NCI-H1092 treated with DMSO at 0.1 percent for 48 hours (cell line): Measurements from ENCODE around the gene C2CD4C.
"Not testable (repeated sequence)": the region's sequence is repeated elsewhere in the genome, so short reads cannot be mapped to it uniquely, and the experiment has no call there.

Experiments
- DNase-seq: peaks from one replicate; lab custom pipeline; 2025; lab: John Stamatoyannopoulos, UW

Gene C2CD4C

DNA sequence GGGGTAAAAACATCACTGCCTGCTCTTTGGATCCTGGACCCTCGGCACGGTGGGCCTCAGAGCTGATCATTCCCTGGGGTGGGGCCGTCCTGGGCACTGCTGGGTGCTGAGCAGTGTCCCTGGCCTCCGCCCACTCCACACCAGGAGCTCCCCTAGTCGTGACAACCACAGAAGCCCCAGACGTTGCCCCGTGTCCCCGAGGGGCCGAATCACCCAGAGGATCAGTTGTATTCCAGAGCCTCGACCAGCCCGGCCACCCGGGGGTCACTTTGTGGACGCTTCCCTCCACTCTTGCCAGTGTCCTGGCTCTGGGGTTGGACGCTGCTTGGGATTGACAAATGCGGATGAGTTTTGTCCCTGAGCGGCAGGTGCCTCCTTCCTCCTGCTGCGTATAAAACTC is 10.2 kb downstream of the C2CD4C start:
- no peak for DNase-seq

GRCh38 chr19:397941-398706 is 10.8 kb downstream of the C2CD4C start:
- DNase-seq = no peak

GRCh38 chr19:397321-397720 is 11.6 kb downstream of the C2CD4C start:
- no peak for DNase-seq

GRCh38 chr19:395467-395866 is 13.5 kb downstream of the C2CD4C start:
- no peak for DNase-seq

- not testable (repeated sequence) for DNase-seq
Observed at GRCh38 chr19:394857-395256, 14.1 kb downstream of the C2CD4C start.

GRCh38 chr19:393560-393959 is 15.4 kb downstream of the C2CD4C start:
- not testable (repeated sequence) for DNase-seq

- no peak for DNase-seq
Observed at GRCh38 chr19:392375-392970, 16.5 kb downstream of the C2CD4C start.

DNA sequence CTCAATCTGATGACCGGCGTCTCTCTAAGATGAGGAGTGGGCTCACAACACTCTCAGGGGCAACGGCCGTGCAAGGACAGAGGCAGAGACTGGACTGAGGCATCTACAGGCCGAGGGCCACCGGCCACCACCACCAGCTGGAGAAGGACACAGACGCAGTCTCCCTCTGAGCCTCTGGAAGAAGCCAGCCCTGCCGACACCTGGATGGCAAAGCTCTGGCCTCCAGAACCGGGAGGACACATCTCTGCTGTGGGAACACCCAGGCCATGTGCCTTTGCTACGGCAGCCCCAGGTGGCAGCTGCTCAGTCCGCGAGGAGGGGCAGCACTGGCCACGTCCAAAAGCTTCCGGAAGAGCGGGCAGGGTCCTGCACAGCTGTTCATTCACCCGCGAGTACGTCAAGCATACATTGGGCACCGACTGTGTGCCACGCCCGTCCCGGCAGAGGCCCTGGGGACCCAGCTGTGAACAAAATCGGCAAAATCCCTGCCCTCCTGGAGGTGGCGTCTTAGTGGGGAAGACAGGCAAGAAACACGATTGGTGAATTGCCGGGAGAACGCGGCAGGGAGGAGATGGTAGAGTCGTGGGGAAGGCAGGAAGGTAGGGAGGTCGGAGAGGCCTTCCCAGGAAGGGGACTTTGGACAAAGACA is 17.1 kb downstream of the C2CD4C start:
- no peak for DNase-seq

DNA sequence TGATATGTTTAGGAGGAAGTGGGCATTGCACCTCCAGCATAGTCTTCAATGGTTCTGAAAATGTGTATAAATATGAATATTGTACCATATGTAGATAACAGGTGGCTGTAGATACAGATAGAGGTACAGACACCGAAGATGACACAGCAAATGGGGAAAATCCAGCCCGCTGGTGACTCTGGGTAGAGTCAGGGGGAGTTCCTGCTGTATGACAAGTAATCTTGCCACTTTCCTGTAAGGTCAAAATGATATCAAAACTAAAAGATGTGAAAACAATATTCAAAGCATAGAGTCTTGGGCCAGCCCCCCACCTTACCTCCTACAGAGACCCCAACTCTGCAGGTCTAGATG is 17.8 kb downstream of the C2CD4C start:
- DNase-seq = no peak

GRCh38 chr19:390386-391206 is 18.4 kb downstream of the C2CD4C start:
- DNase-seq = no peak

- no peak for DNase-seq
Observed at GRCh38 chr19:389935-390289, 19.0 kb downstream of the C2CD4C start.

GRCh38 chr19:389255-389934 is 19.6 kb downstream of the C2CD4C start:
- DNase-seq = no peak

DNA sequence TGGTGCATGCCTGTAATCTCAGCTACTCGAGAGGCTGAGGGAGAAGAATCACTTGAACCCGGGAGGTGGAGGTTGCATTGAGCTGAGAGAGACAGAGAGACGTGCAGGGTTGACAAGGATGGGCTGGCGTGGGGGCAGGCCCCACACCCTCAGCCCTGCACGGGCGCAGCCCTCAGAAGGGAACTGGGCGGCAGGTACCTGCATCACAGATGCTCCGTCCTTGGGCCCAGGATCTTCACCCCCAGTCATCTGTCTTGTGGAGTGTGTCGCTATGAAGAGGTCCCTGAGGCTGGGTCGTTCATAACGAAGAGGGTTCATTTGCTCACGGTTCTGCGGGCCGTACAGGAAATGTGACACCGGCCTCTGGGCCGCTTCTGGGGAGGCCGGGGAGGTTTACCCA is 20.3 kb downstream of the C2CD4C start:
- no peak for DNase-seq

DNA sequence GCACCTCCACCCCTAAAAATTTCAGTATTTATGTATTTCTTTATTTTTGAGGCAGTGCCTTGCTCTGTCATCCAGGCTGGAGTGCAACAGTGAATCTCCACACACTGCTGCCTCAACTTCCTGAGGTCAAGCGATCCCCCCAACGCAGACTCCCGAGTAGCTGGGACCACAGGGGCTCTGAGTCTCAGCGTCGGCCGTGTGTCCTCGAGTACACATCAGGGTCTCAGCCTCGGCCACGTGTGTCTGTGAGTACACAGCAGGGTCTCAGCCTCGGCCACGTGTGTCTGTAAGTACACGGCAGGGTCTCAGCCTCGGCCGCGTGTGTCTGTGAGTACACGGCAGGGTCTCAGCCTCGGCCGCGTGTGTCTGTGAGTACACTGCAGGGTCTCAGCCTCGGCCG is 21.2 kb downstream of the C2CD4C start:
- no peak for DNase-seq

DNA sequence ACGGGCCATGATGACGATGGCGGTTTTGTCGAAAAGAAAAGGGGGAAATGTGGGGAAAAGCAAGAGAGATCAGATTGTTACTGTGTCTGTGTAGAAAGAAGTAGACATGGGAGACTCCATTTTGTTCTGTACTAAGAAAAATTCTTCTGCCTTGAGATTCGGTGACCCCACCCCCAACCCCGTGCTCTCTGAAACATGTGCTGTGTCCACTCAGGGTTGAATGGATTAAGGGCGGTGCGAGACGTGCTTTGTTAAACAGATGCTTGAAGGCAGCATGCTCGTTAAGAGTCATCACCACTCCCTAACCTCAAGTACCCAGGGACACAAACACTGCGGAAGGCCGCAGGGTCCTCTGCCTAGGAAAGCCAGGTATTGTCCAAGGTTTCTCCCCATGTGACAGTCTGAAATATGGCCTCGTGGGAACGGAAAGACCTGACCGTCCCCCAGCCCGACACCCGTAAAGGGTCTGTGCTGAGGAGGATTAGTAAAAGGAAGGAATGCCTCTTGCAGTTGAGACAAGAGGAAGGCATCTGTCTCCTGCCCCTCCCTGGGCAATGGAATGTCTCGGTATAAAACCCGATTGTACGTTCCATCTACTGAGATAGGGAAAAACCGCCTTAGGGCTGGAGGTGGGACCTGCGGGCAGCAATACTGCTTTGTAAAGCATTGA is 22.2 kb downstream of the C2CD4C start:
- not testable (repeated sequence) for DNase-seq

- not testable (repeated sequence) for DNase-seq
Observed at GRCh38 chr19:386189-386588, 22.8 kb downstream of the C2CD4C start.

- no peak for DNase-seq
Observed at GRCh38 chr19:384799-385169, 24.2 kb downstream of the C2CD4C start.

GRCh38 chr19:383922-384798 is 24.8 kb downstream of the C2CD4C start:
- DNase-seq = no peak

DNA sequence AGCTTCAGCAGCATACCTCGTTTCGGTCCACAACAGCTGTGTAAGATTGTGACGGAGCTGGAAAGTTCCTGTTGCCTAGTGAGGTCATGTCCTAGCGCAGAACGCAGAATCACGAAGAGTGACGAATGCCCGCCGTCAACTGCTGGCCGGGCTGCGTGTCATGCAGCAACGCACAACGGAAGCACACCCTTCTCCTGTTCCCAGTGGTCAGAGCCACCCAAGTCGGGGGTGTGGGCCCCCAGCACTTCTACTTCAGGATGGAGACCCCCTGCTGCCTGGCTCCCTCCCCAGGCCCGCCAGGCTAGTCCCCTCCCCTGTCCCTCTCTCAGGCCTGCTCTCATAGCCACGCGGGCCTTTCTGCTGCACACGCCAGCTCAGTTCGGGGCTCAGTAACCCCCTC is 25.9 kb downstream of the C2CD4C start:
- DNase-seq = no peak

DNA sequence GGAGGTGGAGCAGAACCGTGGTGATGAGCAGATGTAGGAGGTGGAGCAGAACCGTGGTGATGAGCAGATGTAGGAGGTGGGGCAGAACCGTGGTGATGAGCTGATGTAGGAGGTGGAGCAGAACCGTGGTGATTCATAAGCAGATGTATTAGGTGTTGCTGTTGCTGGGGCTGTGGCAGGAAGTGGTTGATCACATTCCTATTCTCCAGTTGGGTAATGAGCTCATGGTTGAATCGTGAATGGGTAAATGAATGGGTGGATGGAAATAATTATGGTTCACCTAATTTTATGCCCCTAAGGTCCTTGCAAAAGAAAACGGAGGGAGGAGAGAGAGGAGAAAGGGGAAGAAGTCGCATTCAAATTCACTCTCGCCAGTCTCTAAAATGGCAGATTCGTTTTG is 26.4 kb downstream of the C2CD4C start:
- DNase-seq = not testable (repeated sequence)

DNA sequence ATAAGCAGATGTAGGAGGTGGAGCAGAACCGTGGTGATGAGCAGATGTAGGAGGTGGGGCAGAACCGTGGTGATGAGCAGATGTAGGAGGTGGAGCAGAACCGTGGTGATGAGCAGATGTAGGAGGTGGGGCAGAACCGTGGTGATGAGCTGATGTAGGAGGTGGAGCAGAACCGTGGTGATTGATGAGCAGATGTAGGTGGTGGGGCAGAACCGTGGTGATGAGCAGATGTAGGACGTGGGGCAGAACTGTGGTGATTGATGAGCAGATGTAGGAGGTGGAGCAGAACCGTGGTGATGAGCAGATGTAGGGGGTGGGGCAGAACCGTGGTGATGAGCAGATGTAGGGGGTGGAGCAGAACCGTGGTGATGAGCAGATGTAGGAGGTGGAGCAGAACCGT is 27.0 kb downstream of the C2CD4C start:
- not testable (repeated sequence) for DNase-seq
